WERI-Rb-1 (cell line): ENCODE data around the gene NR1H3.

Source experiments
- DNase-seq: peaks from one replicate; pipeline ENCODE4 v3.0.0-alpha.2; 2020
- H3K27ac ChIP-seq: fragments of 250-450 bp; sonication (Bioruptor Pico); 2 replicates; pipeline ENCODE4 v1.5.1; 2020; ENCODE audit warnings: mild to moderate bottlenecking, moderate library complexity
- H3K27me3 ChIP-seq: fragments of 250-450 bp; sonication (Bioruptor Pico); 2 replicates; pipeline ENCODE4 v1.5.1; 2021; ENCODE audit warnings: mild to moderate bottlenecking, low read depth, moderate library complexity; ENCODE audit not compliant: insufficient read depth, severe bottlenecking
- H3K36me3 ChIP-seq: fragments of 250-450 bp; sonication (Bioruptor Pico); 2 replicates; pipeline ENCODE4 v1.5.1; 2020; ENCODE audit warnings: mild to moderate bottlenecking, moderate library complexity
- H3K4me3 ChIP-seq: 2 replicates; pipeline ENCODE4 v1.5.1; 2011; ENCODE audit warnings: low read depth, mild to moderate bottlenecking, control low read depth, low read length
- H3K9me3 ChIP-seq: fragments of 250-450 bp; sonication (Bioruptor Pico); 2 replicates; pipeline ENCODE4 v1.5.1; 2021; ENCODE audit warnings: mild to moderate bottlenecking, moderate library complexity; ENCODE audit not compliant: severe bottlenecking
- TF ChIP-seq, protein P1 (sequence below): IDR thresholded peaks from 2 replicates; pipeline ENCODE4 v1.5.1; 2011; ENCODE audit warnings: low read depth, mild to moderate bottlenecking, control low read depth, inconsistent platforms, low read length

The NR1H3 gene

DNA sequence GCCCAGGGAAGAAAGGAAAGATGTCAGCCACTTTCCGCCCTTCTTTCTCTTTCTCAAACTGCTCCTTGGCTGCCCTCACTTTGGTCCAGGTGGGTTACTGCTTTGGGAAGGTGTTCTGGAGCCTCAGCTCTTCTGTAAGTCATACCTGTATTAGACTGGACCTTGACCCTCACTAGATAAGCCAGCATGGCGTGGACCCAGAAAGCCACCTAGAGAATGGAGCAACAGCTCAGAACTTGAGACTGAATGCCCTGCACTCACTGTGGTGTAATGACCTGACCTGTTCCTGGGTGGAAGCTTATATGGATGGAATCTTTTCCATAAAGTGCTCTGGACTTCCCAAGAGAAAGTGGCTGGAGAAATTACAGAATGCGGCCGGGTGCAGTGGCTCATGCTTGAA, 24.7 kb upstream of the NR1H3 start:
- Histone ChIP-seq H3K27me3 (no peaks in the 10 kb centered on the region), H3K36me3 (peaks cover 5% of the 10 kb centered on the region), H3K9me3 (no peaks in the 10 kb centered on the region), H3K4me3 (no peak overlapping the region), H3K27ac (no peak overlapping the region)
- TF ChIP-seq, protein P1, sequence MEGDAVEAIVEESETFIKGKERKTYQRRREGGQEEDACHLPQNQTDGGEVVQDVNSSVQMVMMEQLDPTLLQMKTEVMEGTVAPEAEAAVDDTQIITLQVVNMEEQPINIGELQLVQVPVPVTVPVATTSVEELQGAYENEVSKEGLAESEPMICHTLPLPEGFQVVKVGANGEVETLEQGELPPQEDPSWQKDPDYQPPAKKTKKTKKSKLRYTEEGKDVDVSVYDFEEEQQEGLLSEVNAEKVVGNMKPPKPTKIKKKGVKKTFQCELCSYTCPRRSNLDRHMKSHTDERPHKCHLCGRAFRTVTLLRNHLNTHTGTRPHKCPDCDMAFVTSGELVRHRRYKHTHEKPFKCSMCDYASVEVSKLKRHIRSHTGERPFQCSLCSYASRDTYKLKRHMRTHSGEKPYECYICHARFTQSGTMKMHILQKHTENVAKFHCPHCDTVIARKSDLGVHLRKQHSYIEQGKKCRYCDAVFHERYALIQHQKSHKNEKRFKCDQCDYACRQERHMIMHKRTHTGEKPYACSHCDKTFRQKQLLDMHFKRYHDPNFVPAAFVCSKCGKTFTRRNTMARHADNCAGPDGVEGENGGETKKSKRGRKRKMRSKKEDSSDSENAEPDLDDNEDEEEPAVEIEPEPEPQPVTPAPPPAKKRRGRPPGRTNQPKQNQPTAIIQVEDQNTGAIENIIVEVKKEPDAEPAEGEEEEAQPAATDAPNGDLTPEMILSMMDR, result no peak
- DNase-seq, result no peak

DNA sequence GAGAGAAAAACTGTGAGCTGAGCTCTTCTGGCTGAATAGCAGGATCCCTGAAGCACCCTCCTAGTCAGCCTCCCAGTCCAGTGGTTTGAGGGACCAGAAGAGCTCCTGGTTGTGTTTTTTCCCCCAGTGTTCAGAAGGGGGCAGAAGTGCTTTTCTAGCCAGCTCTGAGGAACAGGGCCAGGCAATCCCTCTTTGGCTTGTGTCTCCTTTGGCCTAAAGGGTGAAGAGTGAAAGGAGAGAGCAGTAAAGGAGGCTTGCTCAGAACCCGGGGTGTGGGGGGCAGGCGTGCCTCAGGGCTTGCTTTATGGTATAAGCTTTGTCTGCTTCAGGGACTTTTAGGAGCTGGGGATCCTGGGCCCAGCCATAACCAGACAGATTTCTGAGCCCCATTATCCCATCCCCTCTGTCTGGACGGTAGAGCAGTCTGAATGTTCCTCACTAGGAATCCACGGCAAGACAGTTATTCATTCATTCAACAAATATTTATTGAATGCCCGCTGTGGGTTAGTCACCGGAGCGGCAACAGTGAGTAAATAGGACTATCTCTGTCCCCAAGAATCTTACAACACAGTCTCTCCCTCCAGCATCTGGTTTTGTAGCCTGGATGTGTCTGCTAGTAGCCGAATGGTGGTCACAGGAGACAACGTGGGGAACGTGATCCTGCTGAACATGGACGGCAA, 23.7 kb upstream of the NR1H3 start:
- no peak overlapping the region for H3K27ac ChIP-seq
- no peaks in the 10 kb centered on the region for H3K9me3 ChIP-seq
- H3K36me3 ChIP-seq, result peaks cover 12% of the 10 kb centered on the region
- peak; percentile 50 for DNase-seq
- no peaks in the 10 kb centered on the region for H3K27me3 ChIP-seq
- TF ChIP-seq, protein P1, result peak; percentile 58
- H3K4me3 ChIP-seq, result no peak overlapping the region

DNA sequence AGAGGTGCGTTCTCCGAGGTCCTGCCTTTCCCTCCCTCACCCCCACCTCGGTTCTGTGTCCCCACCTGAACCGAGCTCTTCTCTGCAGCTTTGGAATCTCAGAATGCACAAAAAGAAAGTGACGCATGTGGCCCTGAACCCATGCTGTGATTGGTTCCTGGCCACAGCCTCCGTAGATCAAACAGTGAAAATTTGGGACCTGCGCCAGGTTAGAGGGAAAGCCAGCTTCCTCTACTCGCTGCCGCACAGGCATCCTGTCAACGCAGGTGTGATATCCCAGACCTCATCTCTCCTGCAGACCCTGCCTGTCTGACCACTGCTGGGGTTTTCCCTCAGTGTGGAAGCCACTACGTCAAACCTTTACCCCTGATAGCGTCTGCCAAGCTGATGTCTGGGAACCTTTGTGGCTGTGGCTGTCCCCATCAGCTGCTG, 23.1 kb upstream of the NR1H3 start:
- TF ChIP-seq, protein P1, result no peak
- no peak for DNase-seq
- no peaks in the 10 kb centered on the region for H3K9me3 ChIP-seq
- peak overlapping the region; percentile 80; the same call in 1 of the 2 replicates for H3K27ac ChIP-seq
- no peaks in the 10 kb centered on the region for H3K27me3 ChIP-seq
- peaks cover 18% of the 10 kb centered on the region for H3K36me3 ChIP-seq
- no peak overlapping the region for H3K4me3 ChIP-seq

DNA sequence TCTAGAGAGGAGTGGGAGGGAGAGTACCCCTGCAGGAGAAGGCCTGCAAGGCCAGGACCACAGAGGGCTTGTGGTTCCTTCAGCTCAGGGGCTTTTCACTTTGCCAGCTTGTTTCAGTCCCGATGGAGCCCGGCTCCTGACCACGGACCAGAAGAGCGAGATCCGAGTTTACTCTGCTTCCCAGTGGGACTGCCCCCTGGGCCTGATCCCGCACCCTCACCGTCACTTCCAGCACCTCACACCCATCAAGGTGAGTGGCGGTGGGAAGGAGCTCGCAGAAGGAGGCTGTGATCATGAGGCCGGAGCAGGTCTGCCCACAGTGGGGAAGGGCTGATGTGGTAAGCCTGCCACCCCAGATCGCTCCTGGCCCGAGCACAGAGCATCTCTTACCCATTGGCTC, 22.6 kb upstream of the NR1H3 start:
- Histone ChIP-seq H3K27me3 (no peaks in the 10 kb centered on the region), H3K27ac (peak overlapping the region; percentile 80; the same call in 1 of the 2 replicates), H3K36me3 (peaks cover 22% of the 10 kb centered on the region), H3K4me3 (no peak overlapping the region), H3K9me3 (no peaks in the 10 kb centered on the region)
- TF ChIP-seq, protein P1, result no peak
- DNase-seq, result no peak

DNA sequence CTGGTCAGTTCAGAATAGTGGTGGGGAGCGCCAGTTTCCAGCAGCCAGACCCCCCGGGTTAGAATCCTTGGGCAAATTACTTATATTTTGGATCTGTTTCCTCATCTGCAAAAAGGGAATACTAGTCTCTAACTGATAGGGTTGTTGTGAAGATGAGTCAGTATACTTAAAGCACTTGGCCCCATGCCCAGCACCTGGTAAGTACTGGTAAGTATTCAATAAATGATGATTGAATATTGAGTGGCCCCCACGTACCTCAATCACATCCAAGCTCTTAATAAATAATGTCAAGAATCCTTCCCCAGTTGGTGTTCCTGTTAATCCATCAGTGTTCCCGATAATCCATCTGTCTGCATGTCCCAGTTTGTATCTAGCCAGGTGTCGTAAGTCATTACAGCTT, 21.3 kb upstream of the NR1H3 start:
- peak; percentile 37 for DNase-seq
- H3K27ac ChIP-seq, result peak overlapping the region; percentile 80

More for the DNA sequence above, 21.3 kb upstream of the NR1H3 start:
- peaks cover 36% of the 10 kb centered on the region for H3K36me3 ChIP-seq
- H3K9me3 ChIP-seq, result no peaks in the 10 kb centered on the region
- TF ChIP-seq, protein P1, result no peak
- H3K4me3 ChIP-seq, result no peak overlapping the region
- no peaks in the 10 kb centered on the region for H3K27me3 ChIP-seq
